Sigmoid colon (tissue), 7 donors: ENCODE data around the gene KDM3B. TPM values are rescaled to one million over a fixed set of nuclear protein-coding genes. Genes with fewer than 3 reads are reported as not detected.

Experiments used
- DNase-seq: peaks from one replicate; pipeline ENCODE4 v3.0.0-alpha.2; 2019
- H3K27ac ChIP-seq, 4 donors: fragments of 200-600 bp; sonication (generic); one replicate each; pipeline ENCODE4 v1.5.1; 2016 to 2019; ENCODE audit warnings: mild to moderate bottlenecking in 1 of 4
- H3K27me3 ChIP-seq, 3 donors: fragments of 200-600 bp; sonication (generic); one replicate each; pipeline ENCODE4 v1.5.1; 2019; ENCODE audit warnings: mild to moderate bottlenecking in 1 of 3
- H3K36me3 ChIP-seq, 4 donors: fragments of 200-600 bp; sonication (generic); one replicate each; pipeline ENCODE4 v1.5.1; 2016 to 2019
- H3K4me1 ChIP-seq, 4 donors: fragments of 200-600 bp; sonication (generic); one replicate each; pipeline ENCODE4 v1.5.1; 2017 to 2019
- H3K4me3 ChIP-seq, 4 donors: fragments of 200-600 bp; sonication (generic); one replicate each; pipeline ENCODE4 v1.5.1; 2017 to 2019; ENCODE audit warnings: mild to moderate bottlenecking in 2 of 4, moderate library complexity in 1 of 4
- H3K9me3 ChIP-seq, 4 donors: fragments of 200-600 bp in 3 of 4; sonication (generic) in 3 of 4; one replicate each; pipeline versions ENCODE4 v1.5.1 to v1.6.1; 2013 to 2019
- CTCF ChIP-seq, 4 experiments: fragments of 450-650 bp in 3 of 4; fragments of 200-600 bp in 1 of 4; IDR thresholded peaks; one replicate each; pipeline ENCODE4 v1.5.1; 2016 to 2019; ENCODE audit warnings: antibody characterized with exemption in 4 of 4, mild to moderate bottlenecking in 3 of 4, moderate library complexity in 2 of 4
- EP300 ChIP-seq, 4 donors: sonication (generic); formaldehyde crosslinking; IDR thresholded peaks; one replicate each; pipeline ENCODE4 v1.6.1; 2017; ENCODE audit warnings: antibody characterized with exemption in 4 of 4
- POLR2A ChIP-seq, 2 donors: fragments of 450-650 bp; IDR thresholded peaks; one replicate each; pipeline ENCODE4 v1.6.1; 2016; ENCODE audit warnings: antibody characterized with exemption in 2 of 2, mild to moderate bottlenecking in 2 of 2, moderate library complexity in 2 of 2
- POLR2AphosphoS5 ChIP-seq, 4 donors: sonication (generic); formaldehyde crosslinking; IDR thresholded peaks; one replicate each; pipeline ENCODE4 v1.6.1; 2017; ENCODE audit warnings: antibody characterized with exemption in 4 of 4
- WGBS, 2 donors: extraction: QIAGEN DNeasy Blood & Tissue Kit; methylation state at CpG; one replicate each; pipeline ENCODE4 v1.1.7; 2013; 5-methylcytosine and 5-hydroxymethylcytosine counted together
- intact Hi-C: fragments of 100-400 bp; cut with DNase I; formaldehyde crosslinking; loops from one replicate; pipeline ENCODE4 v1.15.1; 2023
- polyA plus RNA-seq, 3 donors: library from polyadenylated mRNA; stranded (reverse); fragments of 200-250 nt; gene quantifications; one replicate each; pipeline ENCODE4 v1.2.3, GENCODE V29; 2013
- total RNA-seq, 4 donors: library from RNA; depleted of rRNA; stranded (reverse); fragments of >200 nt; gene quantifications; one replicate each; pipeline ENCODE4 v1.1.0, GENCODE V29; 2016
- donor health status: healthy with polysubstance abuse.
- donor health status: Bipolar disorder and iron deficiency.
- donor health status: healthy.

The KDM3B gene
- total and polyA plus RNA-seq, 7 donors: 16.2 to 69.6 (median 54.8) TPM

- Histone ChIP-seq H3K36me3 (no peaks in the 10 kb centered on the region), H3K4me3 (no peak overlapping the region), H3K27me3 (no peaks in the 10 kb centered on the region), H3K9me3 (no peaks in the 10 kb centered on the region), H3K27ac (no peak overlapping the region), H3K4me1 (peaks cover 0 to 21% (median 14%) of the 10 kb centered on the region in 4 donors)
- WGBS, 2 donors: 38 to 69% methylated on average over 11 of the region's 11 CpGs
- intact Hi-C loops: no loop called here
- DNase-seq: no peak
- no peak for TF ChIP-seq CTCF (IDR thresholded peaks at IDR 0.05)
- no peak for TF ChIP-seq POLR2A (IDR thresholded peaks at IDR 0.05)
- no peak for TF ChIP-seq POLR2AphosphoS5 (IDR thresholded peaks at IDR 0.05)
- no peak for TF ChIP-seq EP300 (IDR thresholded peaks at IDR 0.05)
Measured at GRCh38 chr5:138458384-138458783, 105.9 kb downstream of the KDM3B start.

GRCh38 chr5:138458856-138459255, 106.4 kb downstream of the KDM3B start:
- TF ChIP-seq EP300 (IDR thresholded peaks at IDR 0.05): no peak
- no peak for TF ChIP-seq POLR2A (IDR thresholded peaks at IDR 0.05)
- no peak for TF ChIP-seq CTCF (IDR thresholded peaks at IDR 0.05)
- no peak for TF ChIP-seq POLR2AphosphoS5 (IDR thresholded peaks at IDR 0.05)

GRCh38 chr5:138459311-138459933, 106.9 kb downstream of the KDM3B start:
- WGBS, 2 donors: 59 to 87% methylated on average over 11 of the region's 11 CpGs
- Histone ChIP-seq H3K4me1 (peaks cover 0 to 22% (median 16%) of the 10 kb centered on the region in 4 donors), H3K4me3 (no peak overlapping the region), H3K27ac (no peak overlapping the region), H3K27me3 (no peaks in the 10 kb centered on the region), H3K9me3 (no peaks in the 10 kb centered on the region), H3K36me3 (no peaks in the 10 kb centered on the region)
- DNase-seq: no peak
- TF ChIP-seq CTCF (IDR thresholded peaks at IDR 0.05): no peak
- no peak for TF ChIP-seq EP300 (IDR thresholded peaks at IDR 0.05)
- TF ChIP-seq POLR2A (IDR thresholded peaks at IDR 0.05): no peak
- TF ChIP-seq POLR2AphosphoS5 (IDR thresholded peaks at IDR 0.05): no peak
- intact Hi-C loops: no loop called here

More at GRCh38 chr5:138458856-138459255, 106.4 kb downstream of the KDM3B start:
- H3K27ac ChIP-seq: no peak overlapping the region
- peaks cover 0 to 22% (median 16%) of the 10 kb centered on the region in 4 donors for H3K4me1 ChIP-seq
- no peak overlapping the region for H3K4me3 ChIP-seq
- 86 to 87% methylated on average over 9 of the region's 9 CpGs for WGBS, 2 donors
- intact Hi-C loops: no loop called here
- H3K27me3 ChIP-seq: no peaks in the 10 kb centered on the region
- no peak for DNase-seq
- no peaks in the 10 kb centered on the region for H3K36me3 ChIP-seq
- no peaks in the 10 kb centered on the region for H3K9me3 ChIP-seq

GRCh38 chr5:138460032-138460693, 107.7 kb downstream of the KDM3B start:
- 78 to 82% methylated on average over 4 of the region's 4 CpGs for WGBS, 2 donors
- Histone ChIP-seq H3K27me3 (no peaks in the 10 kb centered on the region), H3K36me3 (no peaks in the 10 kb centered on the region), H3K27ac (no peak overlapping the region), H3K9me3 (no peaks in the 10 kb centered on the region), H3K4me3 (no peak overlapping the region), H3K4me1 (peaks cover 0 to 22% (median 16%) of the 10 kb centered on the region in 4 donors)
- no peak for DNase-seq
- intact Hi-C loops: no loop called here
- TF ChIP-seq POLR2A (IDR thresholded peaks at IDR 0.05) (no peak), POLR2AphosphoS5 (IDR thresholded peaks at IDR 0.05) (no peak), EP300 (IDR thresholded peaks at IDR 0.05) (no peak), CTCF (IDR thresholded peaks at IDR 0.05) (no peak)
